Psoas muscle (tissue), 8 donors: ENCODE results near the gene CTIF. TPM values are rescaled to one million over a fixed set of nuclear protein-coding genes. Genes with fewer than 3 reads are reported as not detected.
A peak's percentile ranks its signal among the peaks of the same experiment; 100 is the strongest.

Source experiments
- ATAC-seq, 4 donors: fragments of 200-7000 bp; cut with Tn5 transposase; one replicate each; pipeline ENCODE4 v1.9.1; 2020; ENCODE audit warnings: moderate library complexity in 3 of 4, mild to moderate bottlenecking in 2 of 4
- DNase-seq, 2 donors: peaks; one replicate each; pipeline ENCODE4 v3.0.0-alpha.2; 2020
- H3K27ac ChIP-seq: fragments of 200-600 bp; one replicate; pipeline ENCODE4 v1.8.0; 2022
- H3K27me3 ChIP-seq, 3 donors: fragments of 200-600 bp in 1 of 3; one replicate each; pipeline versions ENCODE4 v1.6.1 to v1.8.0; 2013 to 2022; ENCODE audit warnings: low read length in 2 of 3, mild to moderate bottlenecking in 2 of 3, moderate library complexity in 1 of 3; ENCODE audit not compliant: insufficient read depth in 3 of 3
- H3K36me3 ChIP-seq, 2 donors: fragments of 200-600 bp in 1 of 2; one replicate each; pipeline versions ENCODE4 v1.6.1 to v1.8.0; 2013 to 2022; ENCODE audit warnings: low read depth in 1 of 2, mild to moderate bottlenecking in 1 of 2, moderate library complexity in 1 of 2; ENCODE audit not compliant: insufficient read depth in 1 of 2
- H3K4me1 ChIP-seq: fragments of 200-600 bp; one replicate; pipeline ENCODE4 v1.8.0; 2022
- H3K4me3 ChIP-seq: fragments of 200-600 bp; one replicate; pipeline ENCODE4 v1.8.0; 2022; ENCODE audit warnings: mild to moderate bottlenecking
- H3K9me3 ChIP-seq: fragments of 200-600 bp; one replicate; pipeline ENCODE4 v1.8.0; 2022
- WGBS, 3 donors: extraction: QIAGEN DNeasy Blood & Tissue Kit; methylation state at CpG; one replicate each; pipeline versions ENCODE4 v1.1.6 to v1.1.7; 2013; 5-methylcytosine and 5-hydroxymethylcytosine counted together
- intact Hi-C, 2 donors: fragments of 100-400 bp; cut with DNase I; formaldehyde crosslinking; loops; one replicate each; pipeline versions ENCODE4 v1.11.0 to v1.14.2; 2022
- polyA plus RNA-seq, 3 donors: library from polyadenylated mRNA; stranded (reverse); fragments of 200-250 nt; gene quantifications; one replicate each; pipeline ENCODE4 v1.2.3, GENCODE V29; 2013
- total RNA-seq, 4 donors: library from RNA; stranded (reverse); fragmentation: NEBNext Ultra II Directional in 2 of 4; extraction: Animal tissue kit (Norgen Biotek cat#: 25700) in 2 of 4; gene quantifications; one replicate each; pipeline versions ENCODE4 v1.2.1 to v1.2.4, GENCODE V29; 2021 to 2023
- TF ChIP-seq, protein P1 (sequence below): fragments of 200-600 bp; IDR thresholded peaks from one replicate; pipeline ENCODE4 v1.8.0; 2022; ENCODE audit warnings: antibody characterized with exemption
- donor health status: healthy with polysubstance abuse.
- donor health status: DM: no; HTN: no; CAD: no; lungs with moderate emphysema.
- donor health status: Bipolar disorder and iron deficiency.
- donor health status: healthy.
- donor health status: DM: yes; HTN: yes; CAD: no.
- donor health status: DM: no; HTN: no; CAD: no.
- donor health status: DM: no; HTN: no; CAD: no.
- donor health status: DM: yes; HTN: yes; CAD: no.

CTIF gene
- total and polyA plus RNA-seq, 7 donors = 11.3 to 40.5 (median 26.9) TPM

DNA sequence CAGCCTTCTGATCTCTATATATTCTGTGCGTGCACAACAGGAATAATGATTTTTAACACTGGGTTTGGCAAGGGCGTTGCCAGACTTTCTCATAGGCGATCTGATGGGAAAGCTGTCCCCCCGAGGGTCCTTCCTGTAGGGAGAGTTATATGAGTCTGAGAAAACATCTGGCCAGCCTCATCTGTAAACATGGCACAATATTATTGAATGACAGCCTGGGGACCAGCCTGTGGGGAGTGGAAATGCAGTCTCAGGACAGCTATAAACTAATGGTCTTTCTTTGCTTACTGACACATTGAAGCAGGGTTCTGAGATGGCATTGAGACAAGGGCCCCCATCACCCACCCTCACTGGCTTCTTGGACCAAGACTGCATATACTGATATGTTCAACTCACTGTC is 62.5 kb downstream of the CTIF start:
- TF ChIP-seq, protein P1, sequence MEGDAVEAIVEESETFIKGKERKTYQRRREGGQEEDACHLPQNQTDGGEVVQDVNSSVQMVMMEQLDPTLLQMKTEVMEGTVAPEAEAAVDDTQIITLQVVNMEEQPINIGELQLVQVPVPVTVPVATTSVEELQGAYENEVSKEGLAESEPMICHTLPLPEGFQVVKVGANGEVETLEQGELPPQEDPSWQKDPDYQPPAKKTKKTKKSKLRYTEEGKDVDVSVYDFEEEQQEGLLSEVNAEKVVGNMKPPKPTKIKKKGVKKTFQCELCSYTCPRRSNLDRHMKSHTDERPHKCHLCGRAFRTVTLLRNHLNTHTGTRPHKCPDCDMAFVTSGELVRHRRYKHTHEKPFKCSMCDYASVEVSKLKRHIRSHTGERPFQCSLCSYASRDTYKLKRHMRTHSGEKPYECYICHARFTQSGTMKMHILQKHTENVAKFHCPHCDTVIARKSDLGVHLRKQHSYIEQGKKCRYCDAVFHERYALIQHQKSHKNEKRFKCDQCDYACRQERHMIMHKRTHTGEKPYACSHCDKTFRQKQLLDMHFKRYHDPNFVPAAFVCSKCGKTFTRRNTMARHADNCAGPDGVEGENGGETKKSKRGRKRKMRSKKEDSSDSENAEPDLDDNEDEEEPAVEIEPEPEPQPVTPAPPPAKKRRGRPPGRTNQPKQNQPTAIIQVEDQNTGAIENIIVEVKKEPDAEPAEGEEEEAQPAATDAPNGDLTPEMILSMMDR = no peak
- peaks cover 53% of the 10 kb centered on the region for H3K4me1 ChIP-seq
- peak overlapping the region; percentile 76 for H3K27ac ChIP-seq
- H3K4me3 ChIP-seq = no peak overlapping the region
- intact Hi-C loops = loop anchor here in 1 of 2 donors (5.0 kb wide), 1 partner anchor 61 kb away; no protein-coding TSS in a partner anchor
- WGBS, 3 donors = 77 to 79% (median 79%) methylated on average over 4 of the region's 4 CpGs
- ATAC-seq (no peak), DNase-seq (no peak)
- no peaks in the 10 kb centered on the region for H3K36me3 ChIP-seq
- no peaks in the 10 kb centered on the region for H3K27me3 ChIP-seq
- H3K9me3 ChIP-seq = no peaks in the 10 kb centered on the region

DNA sequence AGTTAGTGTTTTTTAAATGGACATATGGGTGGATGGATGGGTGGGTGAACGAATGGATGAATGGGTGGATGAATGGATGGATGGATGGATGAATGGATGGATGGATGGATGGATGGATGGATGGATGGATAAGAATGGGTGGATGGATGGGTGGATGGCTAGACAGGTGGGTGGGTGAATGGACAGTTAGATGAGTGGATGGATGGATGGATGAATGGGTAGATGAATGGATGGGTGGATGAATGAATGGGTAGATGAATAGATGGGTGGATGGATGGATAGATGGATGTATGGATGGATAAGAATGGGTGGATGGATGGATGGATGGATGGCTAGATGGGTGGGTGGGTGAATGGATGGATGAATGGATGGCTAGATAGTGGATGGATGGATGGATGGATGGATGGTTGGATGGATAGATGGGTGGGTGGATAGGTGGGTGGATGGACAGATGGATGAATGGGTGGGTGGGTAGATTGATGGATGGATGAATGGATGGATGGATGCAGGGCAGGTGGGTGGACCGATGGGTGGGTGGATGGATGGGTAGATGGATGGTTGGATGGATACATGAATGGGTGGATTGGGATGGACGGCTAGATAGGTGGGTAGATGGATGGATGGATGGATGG is 64.0 kb downstream of the CTIF start:
- H3K9me3 ChIP-seq = no peaks in the 10 kb centered on the region
- no peaks in the 10 kb centered on the region for H3K36me3 ChIP-seq
- no peak overlapping the region for H3K4me3 ChIP-seq
- peaks cover 53% of the 10 kb centered on the region for H3K4me1 ChIP-seq
- H3K27me3 ChIP-seq = no peaks in the 10 kb centered on the region
- DNase-seq = no peak
- intact Hi-C loops = loop anchor here in 1 of 2 donors (5.0 kb wide), 1 partner anchor 59 kb away; no protein-coding TSS in a partner anchor
- WGBS, 3 donors = 80 to 100% (median 95%) methylated on average over 3 of the region's 3 CpGs
- TF ChIP-seq, protein P1 = no peak
- ATAC-seq = no peak
- no peak overlapping the region for H3K27ac ChIP-seq

DNA sequence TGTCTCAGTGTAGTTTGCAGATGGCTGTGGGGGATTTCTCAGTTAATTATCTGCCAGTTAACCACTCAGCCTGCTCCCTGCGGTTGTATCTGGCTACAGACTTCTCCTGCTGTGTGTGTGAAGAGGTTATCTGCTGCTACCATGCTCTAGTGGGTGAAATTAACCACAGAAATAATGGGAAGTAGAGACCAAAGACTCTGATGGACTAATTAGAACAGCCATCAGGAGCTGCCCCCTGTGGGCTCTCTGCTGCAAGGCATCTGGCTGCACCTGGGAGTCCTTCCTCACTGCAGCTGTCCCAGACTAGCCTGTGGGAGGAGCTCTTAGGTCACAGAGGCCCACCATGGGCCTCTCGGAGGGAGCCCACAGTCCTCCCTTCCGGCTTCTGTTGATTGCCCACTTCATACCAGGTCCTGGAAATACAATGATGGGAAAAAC is 66.6 kb downstream of the CTIF start:
- no peaks in the 10 kb centered on the region for H3K36me3 ChIP-seq
- TF ChIP-seq, protein P1 = no peak
- H3K9me3 ChIP-seq = no peaks in the 10 kb centered on the region
- no peak overlapping the region for H3K4me3 ChIP-seq
- intact Hi-C loops = loop anchor here in 1 of 2 donors (5.0 kb wide), 1 partner anchor 52 kb away; no protein-coding TSS in a partner anchor
- ATAC-seq (no peak), DNase-seq (no peak)
- H3K27ac ChIP-seq = no peak overlapping the region
- H3K27me3 ChIP-seq = no peaks in the 10 kb centered on the region
- H3K4me1 ChIP-seq = peaks cover 46% of the 10 kb centered on the region
- WGBS, 3 donors = 75 to 81% (median 77%) methylated on average over 3 of the region's 3 CpGs

DNA sequence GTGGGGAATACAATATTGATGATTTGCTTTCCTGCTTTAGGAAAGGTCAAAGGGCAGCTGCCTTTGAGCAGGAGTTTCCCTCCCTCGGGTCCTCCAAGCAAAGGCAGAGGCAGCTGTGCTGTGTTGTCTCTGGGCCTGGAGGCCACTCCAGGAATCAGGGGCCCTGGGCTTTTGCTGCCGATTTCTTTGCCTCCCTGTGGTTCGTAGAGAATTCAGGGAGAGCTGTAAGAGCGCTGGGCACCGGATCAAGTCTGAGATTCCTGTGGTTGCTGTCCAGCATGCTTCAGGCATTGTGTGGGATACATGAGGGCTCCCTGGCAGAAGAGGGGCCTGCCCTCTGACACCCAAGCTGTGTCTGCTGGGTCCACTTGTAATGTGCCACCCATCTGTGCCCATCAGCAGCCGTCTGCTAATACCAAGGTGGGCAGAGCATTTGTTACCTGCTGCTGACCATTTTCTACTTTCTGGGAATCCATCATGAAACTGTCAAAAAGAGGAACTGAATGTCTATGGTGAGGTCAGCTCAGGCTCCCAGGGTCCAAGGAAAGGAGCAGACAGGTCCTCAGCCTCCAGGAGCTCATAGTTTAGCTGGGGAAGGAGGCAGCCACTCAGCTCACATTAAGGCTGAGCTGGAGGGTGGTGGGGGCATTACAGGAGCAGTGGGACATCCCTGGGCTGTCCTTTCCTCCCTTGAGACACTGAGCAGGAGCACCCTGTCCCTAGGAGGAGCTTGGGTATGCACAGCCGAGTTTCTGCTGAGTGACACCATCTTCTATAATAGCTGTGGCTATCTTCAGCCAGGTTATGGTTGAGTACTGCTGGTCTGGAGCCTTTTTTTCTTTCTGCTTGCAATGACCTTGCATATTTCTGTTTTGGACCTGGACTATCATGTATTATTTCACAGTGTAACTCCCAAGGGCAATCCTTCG is 68.5 kb downstream of the CTIF start:
- Histone ChIP-seq H3K4me3 (no peak overlapping the region), H3K36me3 (no peaks in the 10 kb centered on the region), H3K27me3 (no peaks in the 10 kb centered on the region), H3K4me1 (peaks cover 48% of the 10 kb centered on the region), H3K27ac (peak overlapping the region; percentile 46), H3K9me3 (no peaks in the 10 kb centered on the region)
- WGBS, 3 donors = 30 to 43% (median 35%) methylated on average over 8 of the region's 8 CpGs
- intact Hi-C loops = loop anchor here in 1 of 2 donors (5.0 kb wide), 1 partner anchor 50 kb away; no protein-coding TSS in a partner anchor
- ATAC-seq = peak; percentile 77 to 88 (median 85)
- TF ChIP-seq, protein P1 = no peak
- DNase-seq = peak in 1 of 2 donors; percentile 60
